GOT3 (cell line): Measurements from ENCODE around the gene ACP1.
"Not testable (repeated sequence)": the region's sequence is repeated elsewhere in the genome, so short reads cannot be mapped to it uniquely, and the experiment has no call there.

Experiments used
- DNase-seq: peaks from one replicate; lab custom pipeline; 2025; ENCODE audit warnings: mixed read lengths; lab: John Stamatoyannopoulos, UW

ACP1 gene

DNA sequence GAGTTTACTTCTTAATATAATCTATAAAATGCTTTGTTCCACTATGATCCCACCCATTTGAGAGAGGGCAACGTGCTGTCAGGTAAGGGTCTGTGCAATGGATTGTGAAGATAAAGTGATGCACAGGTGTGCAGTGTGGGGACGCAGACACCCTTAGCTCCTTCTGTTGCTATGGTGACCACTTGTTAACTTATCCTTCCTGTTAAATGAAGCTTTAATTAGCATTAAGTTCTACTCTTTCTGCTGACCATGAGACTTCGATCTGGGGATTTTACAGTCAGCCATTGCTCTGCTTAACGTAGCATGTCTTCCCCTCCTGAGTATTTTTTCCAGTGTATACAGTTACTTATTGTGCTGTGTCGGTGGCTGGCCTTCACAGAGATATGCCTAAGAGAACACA is 46.2 kb downstream of the ACP1 start:
- DNase-seq = no peak

- DNase-seq = no peak
Observed at GRCh38 chr2:313991-314390, 49.2 kb downstream of the ACP1 start.

DNA sequence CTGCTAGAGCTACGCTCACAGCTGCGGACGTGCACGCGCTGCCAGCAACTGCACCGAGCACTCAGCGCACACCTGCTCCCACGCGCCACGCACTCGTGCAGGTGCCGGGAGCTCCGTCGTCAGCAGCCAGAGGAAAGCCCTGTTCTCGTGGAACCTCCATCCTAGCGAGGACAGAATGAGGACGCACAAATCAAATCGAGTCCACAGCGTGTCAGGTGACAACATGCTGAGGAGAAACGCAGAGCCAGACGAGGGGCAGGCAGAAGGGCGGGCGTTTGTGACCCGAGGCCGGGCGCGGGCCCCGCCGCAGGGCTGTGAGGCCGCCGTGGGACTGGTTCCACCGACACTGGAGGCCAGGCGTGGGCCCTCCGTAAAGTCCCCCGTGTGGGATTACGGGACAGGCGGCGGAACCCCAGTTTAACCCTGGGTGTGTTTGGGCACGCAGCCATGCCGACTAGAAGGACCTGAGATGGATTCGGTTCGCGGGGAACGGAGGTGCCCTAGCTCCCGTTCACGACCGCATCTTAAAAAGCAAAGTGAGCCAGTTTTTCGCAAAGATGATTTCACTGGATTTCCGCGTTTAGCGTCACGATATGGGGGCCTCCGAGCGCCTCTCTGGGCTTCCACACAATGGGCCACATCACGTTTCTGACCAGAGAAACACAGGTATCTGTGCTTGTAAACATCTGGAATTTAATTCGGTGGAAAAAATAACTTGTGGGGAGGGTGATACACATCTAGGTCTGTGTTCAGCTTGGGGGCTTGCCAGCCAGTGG is 50.0 kb downstream of the ACP1 start:
- DNase-seq = no peak

- not testable (repeated sequence) for DNase-seq
Observed at GRCh38 chr2:315925-316324, 51.2 kb downstream of the ACP1 start.

GRCh38 chr2:316381-316780 is 51.6 kb downstream of the ACP1 start:
- DNase-seq = no peak

DNA sequence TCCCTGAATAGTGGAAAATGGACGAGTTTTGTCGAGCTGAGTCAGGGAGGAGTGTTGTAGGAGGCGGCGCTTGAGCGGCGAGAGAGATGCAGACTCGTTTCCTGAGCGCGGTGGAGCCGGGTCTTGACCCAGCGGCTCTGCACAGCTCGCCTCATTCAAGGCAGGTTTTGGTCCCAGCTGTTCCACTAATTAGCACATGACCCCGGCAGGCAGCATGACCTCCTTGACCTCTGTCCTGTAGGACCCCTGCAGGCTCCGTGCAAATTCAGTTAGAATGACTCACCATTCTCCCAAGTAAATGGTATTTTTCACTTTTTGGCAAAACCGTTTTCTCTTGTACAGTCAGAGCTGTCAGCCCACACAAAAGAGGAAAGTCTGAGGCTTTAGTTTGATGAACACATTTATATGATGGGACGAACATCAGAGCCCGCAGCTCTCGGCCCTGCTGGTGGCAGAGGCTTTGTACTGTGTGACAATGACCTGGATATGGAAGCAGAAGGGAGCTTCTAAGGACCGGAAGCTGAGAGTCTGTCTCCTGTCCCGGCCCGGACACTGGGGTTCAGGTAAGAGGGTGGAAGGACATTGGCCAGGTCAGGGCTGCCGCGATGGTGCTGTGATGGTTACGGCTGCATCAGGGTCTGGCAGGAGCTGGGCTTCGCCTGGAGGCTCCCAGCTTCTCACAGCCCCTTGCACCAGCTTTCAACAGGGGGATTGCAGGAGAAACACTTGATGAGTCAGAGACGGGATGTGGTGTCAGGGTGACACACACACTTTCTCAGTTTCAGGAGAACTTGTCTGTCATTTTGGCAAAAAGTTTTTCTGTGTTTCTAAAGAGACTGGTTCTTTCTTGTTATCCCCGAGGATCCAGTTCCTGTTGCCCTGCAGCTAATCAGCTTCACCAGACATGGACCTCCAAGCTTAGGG is 53.0 kb downstream of the ACP1 start:
- peak; percentile 7 for DNase-seq

DNA sequence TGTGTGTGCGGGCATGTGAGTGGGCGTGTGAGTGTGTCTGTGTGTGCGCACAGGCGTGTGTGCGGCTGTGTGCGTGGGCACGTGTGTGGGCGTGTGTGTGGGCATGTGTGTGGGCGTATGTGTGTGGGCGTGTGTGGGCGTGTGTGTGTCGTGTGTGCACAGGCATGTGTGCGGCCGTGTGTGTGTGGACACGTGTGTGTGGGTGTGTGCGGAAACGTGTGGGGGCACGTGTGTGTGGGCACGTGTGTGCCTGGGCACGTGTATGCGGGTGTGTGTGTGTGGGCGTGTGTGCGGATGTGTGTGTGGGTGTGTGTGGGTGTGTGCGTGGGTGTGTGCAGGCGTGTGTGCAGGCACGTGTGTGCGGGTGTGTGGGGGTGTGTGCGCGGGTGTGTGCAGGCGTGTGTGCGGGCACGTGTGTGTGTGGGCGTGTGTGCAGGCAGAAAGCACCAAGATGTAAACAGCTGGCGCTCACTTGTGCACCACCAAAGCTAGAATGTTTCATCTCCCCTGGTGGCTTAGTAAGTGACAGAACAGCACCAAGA is 54.4 kb downstream of the ACP1 start:
- no peak for DNase-seq

DNA sequence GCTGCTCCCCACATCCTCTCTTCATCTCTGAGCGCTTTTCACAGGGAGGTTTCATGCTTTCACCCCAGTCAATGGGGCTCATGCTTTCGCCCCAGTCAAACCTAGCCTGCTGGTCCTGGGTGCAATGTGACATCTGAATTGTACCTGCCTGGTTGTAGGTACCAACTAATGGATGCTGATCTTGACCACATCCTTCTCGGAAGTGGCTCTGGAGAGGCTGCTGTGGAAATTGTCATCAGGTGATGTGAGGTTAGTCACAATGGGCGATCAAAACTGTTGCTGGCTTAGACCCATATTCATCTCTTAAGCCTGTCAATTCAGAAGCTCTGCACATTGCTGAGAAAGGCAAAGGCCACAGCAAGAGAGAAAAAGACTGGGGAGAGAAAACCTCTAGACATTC is 55.8 kb downstream of the ACP1 start:
- DNase-seq = no peak

- DNase-seq = no peak
Observed at GRCh38 chr2:322326-322725, 57.6 kb downstream of the ACP1 start.

GRCh38 chr2:323035-323434 is 58.3 kb downstream of the ACP1 start:
- no peak for DNase-seq
